ENCODE measurements around the gene ZMYM4.

- TF ChIP-seq CTCF (conservative IDR thresholded peaks at IDR 0.05; ENCODE audit: low read length) (no peak), EZH2phosphoT487 (IDR thresholded peaks at IDR 0.05; ENCODE audit: borderline replicate concordance) (no peak)
Observed at GRCh38 chr1:35315649-35316048, 47.1 kb downstream of the ZMYM4 start.
